Spleen (tissue), 7 donors: ENCODE data around the gene CTF1.

Experiments used
- POLR2A ChIP-seq, 3 donors: fragments of 450-650 bp; IDR thresholded peaks; one replicate each; pipeline ENCODE4 v1.5.1; 2017; ENCODE audit warnings: antibody characterized with exemption in 3 of 3, mild to moderate bottlenecking in 1 of 3
- POLR2AphosphoS5 ChIP-seq, 3 donors: sonication (generic); formaldehyde crosslinking; IDR thresholded peaks; one replicate each; pipeline ENCODE4 v1.5.1; 2017; ENCODE audit warnings: antibody characterized with exemption in 3 of 3
- TF ChIP-seq, protein P1 (sequence below), 11 experiments: fragments of 200-600 bp in 7 of 11; fragments of 450-650 bp in 4 of 11; sonication (generic) in 4 of 11; IDR thresholded peaks in 8 of 11; conservative IDR thresholded peaks in 3 of 11; 1 replicate in 7 of 11; 2 replicates in 4 of 11; pipeline versions ENCODE4 v1.4.0 to v1.8.0; 2016 to 2021; ENCODE audit warnings: antibody characterized with exemption in 11 of 11, inconsistent platforms in 4 of 11, mild to moderate bottlenecking in 1 of 11
- donor health status: DM: no; HTN: no; CAD: no; lungs with moderate emphysema.
- donor health status: DM: no; HTN: no; CAD: no.
- donor health status: DM: no; HTN: no; CAD: no.

DNA sequence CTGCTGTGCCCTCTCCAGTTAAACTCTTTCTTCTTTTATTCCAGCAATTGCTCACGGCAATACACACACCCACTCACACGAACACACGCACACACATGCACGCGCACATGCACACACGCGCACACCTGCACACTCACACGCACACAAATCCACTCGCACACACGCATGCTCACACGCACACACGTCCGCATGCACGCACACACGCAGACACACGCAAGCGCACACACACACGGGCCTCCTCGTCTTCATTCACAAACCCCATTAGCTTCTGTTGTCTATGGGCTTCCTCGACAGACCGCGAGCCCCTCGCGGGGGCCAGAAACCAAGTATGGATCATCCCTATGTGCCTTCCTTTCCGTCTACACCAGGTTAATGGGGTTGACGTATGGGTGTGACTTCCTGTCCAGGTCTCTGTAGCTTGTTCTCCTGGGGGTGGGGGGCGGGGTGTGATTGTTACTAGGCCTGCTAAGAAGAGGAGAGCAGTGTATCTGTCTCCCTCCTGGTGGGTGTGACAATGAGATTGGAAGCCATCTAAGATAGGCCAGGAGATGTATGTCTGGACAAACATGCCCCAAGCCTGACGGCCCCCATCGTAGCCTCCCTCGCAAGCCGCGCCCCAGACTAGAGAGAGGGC, 670 bp upstream of the CTF1 start:
- TF ChIP-seq, protein P1, sequence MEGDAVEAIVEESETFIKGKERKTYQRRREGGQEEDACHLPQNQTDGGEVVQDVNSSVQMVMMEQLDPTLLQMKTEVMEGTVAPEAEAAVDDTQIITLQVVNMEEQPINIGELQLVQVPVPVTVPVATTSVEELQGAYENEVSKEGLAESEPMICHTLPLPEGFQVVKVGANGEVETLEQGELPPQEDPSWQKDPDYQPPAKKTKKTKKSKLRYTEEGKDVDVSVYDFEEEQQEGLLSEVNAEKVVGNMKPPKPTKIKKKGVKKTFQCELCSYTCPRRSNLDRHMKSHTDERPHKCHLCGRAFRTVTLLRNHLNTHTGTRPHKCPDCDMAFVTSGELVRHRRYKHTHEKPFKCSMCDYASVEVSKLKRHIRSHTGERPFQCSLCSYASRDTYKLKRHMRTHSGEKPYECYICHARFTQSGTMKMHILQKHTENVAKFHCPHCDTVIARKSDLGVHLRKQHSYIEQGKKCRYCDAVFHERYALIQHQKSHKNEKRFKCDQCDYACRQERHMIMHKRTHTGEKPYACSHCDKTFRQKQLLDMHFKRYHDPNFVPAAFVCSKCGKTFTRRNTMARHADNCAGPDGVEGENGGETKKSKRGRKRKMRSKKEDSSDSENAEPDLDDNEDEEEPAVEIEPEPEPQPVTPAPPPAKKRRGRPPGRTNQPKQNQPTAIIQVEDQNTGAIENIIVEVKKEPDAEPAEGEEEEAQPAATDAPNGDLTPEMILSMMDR (IDR thresholded peaks at IDR 0.05 in 8 of 11, conservative IDR thresholded peaks at IDR 0.05 in 3 of 11) = no peak
- TF ChIP-seq POLR2A (IDR thresholded peaks at IDR 0.05) = no peak
- TF ChIP-seq POLR2AphosphoS5 (IDR thresholded peaks at IDR 0.05) = no peak
